IPS DF 19.7 (cell line): ENCODE results near the gene PEX7.
"Not testable (repeated sequence)": the region's sequence is repeated elsewhere in the genome, so short reads cannot be mapped to it uniquely, and the experiment has no call there.

Experiments used
- DNase-seq: peaks from one replicate; pipeline ENCODE4 v3.0.0-alpha.2; 2013; ENCODE audit warnings: low read depth, low spot score

Gene PEX7

GRCh38 chr6:136840276-136841001 lies 18.0 kb downstream of the PEX7 start:
- DNase-seq = no peak

GRCh38 chr6:136843210-136843609 lies 20.8 kb downstream of the PEX7 start:
- no peak for DNase-seq

GRCh38 chr6:136846046-136846445 lies 23.7 kb downstream of the PEX7 start:
- DNase-seq = no peak

- not testable (repeated sequence) for DNase-seq
These were observed 24.1 kb downstream of the PEX7 start for GRCh38 chr6:136846477-136846876.

GRCh38 chr6:136849979-136850563 lies 27.7 kb downstream of the PEX7 start:
- DNase-seq = not testable (repeated sequence)

GRCh38 chr6:136859430-136859829 lies 37.0 kb downstream of the PEX7 start:
- DNase-seq = no peak

- no peak for DNase-seq
These were observed 37.7 kb downstream of the PEX7 start for GRCh38 chr6:136860043-136860442.

- no peak for DNase-seq
These were observed 40.3 kb downstream of the PEX7 start for GRCh38 chr6:136862662-136863061.

- DNase-seq = no peak
These were observed 41.4 kb downstream of the PEX7 start for GRCh38 chr6:136863752-136864151.

GRCh38 chr6:136864676-136865075 lies 42.3 kb downstream of the PEX7 start:
- no peak for DNase-seq

GRCh38 chr6:136866872-136867416 lies 44.6 kb downstream of the PEX7 start:
- no peak for DNase-seq

- DNase-seq = no peak
These were observed 47.1 kb downstream of the PEX7 start for GRCh38 chr6:136869451-136869850.

- no peak for DNase-seq
These were observed 51.4 kb downstream of the PEX7 start for GRCh38 chr6:136873748-136874147.

- DNase-seq = not testable (repeated sequence)
These were observed 54.1 kb downstream of the PEX7 start for GRCh38 chr6:136876469-136876868.

GRCh38 chr6:136880748-136881460 lies 58.5 kb downstream of the PEX7 start:
- no peak for DNase-seq

- no peak for DNase-seq
These were observed 63.7 kb downstream of the PEX7 start for GRCh38 chr6:136886091-136886490.

GRCh38 chr6:136887953-136888352 lies 65.6 kb downstream of the PEX7 start:
- DNase-seq = no peak

- DNase-seq = no peak
These were observed 67.1 kb downstream of the PEX7 start for GRCh38 chr6:136889271-136890193.

GRCh38 chr6:136890194-136890839 lies 67.9 kb downstream of the PEX7 start:
- DNase-seq = no peak

- no peak for DNase-seq
These were observed 68.6 kb downstream of the PEX7 start for GRCh38 chr6:136890986-136891385.

- no peak for DNase-seq
These were observed 70.8 kb downstream of the PEX7 start for GRCh38 chr6:136893187-136893586.
